Hepatocyte (in vitro differentiated cells): ENCODE results near the gene LRRIQ1. TPM values are rescaled to one million over a fixed set of nuclear protein-coding genes. Genes with fewer than 3 reads are reported as not detected.

Experiments
- DNase-seq: peaks from one replicate; pipeline ENCODE4 v3.0.0-alpha.2; 2016; ENCODE audit warnings: low spot score
- H2AFZ ChIP-seq: fragments of 200-600 bp; sonication (generic); 2 replicates; pipeline ENCODE4 v1.6.0; 2016; ENCODE audit warnings: antibody characterized with exemption, mild to moderate bottlenecking
- H3K27ac ChIP-seq: fragments of 200-600 bp; sonication (generic); 2 replicates; pipeline ENCODE4 v1.5.1; 2016; ENCODE audit warnings: mild to moderate bottlenecking
- H3K27me3 ChIP-seq: fragments of 200-600 bp; sonication (generic); 2 replicates; pipeline ENCODE4 v1.6.1; 2016
- H3K36me3 ChIP-seq: fragments of 200-600 bp; sonication (generic); replicated peaks from 2 replicates; pipeline ENCODE4 v1.5.1; 2016; ENCODE audit warnings: low read depth; ENCODE audit not compliant: insufficient read depth
- H3K4me1 ChIP-seq: fragments of 200-600 bp; sonication (generic); 2 replicates; pipeline ENCODE4 v1.5.1; 2016; ENCODE audit warnings: mild to moderate bottlenecking, moderate library complexity; ENCODE audit not compliant: insufficient read depth
- H3K4me2 ChIP-seq: fragments of 200-600 bp; sonication (generic); 2 replicates; pipeline ENCODE4 v1.6.0; 2016
- H3K4me3 ChIP-seq: fragments of 200-600 bp; sonication (generic); 2 replicates; pipeline ENCODE4 v1.5.1; 2016; ENCODE audit warnings: mild to moderate bottlenecking
- H3K79me2 ChIP-seq: fragments of 200-600 bp; sonication (generic); 2 replicates; pipeline ENCODE4 v1.6.0; 2017; ENCODE audit warnings: mild to moderate bottlenecking
- H3K9me2 ChIP-seq: fragments of 200-600 bp; sonication (generic); replicated peaks from 2 replicates; pipeline ENCODE4 v1.6.0; 2017; ENCODE audit warnings: mild to moderate bottlenecking; ENCODE audit not compliant: insufficient read depth
- H3K9me3 ChIP-seq: fragments of 200-600 bp; sonication (generic); 2 replicates; pipeline ENCODE4 v1.5.1; 2016; ENCODE audit warnings: low read depth, mild to moderate bottlenecking
- H4K20me1 ChIP-seq: fragments of 200-600 bp; sonication (generic); 2 replicates; pipeline ENCODE4 v1.6.0; 2016; ENCODE audit warnings: mild to moderate bottlenecking; ENCODE audit not compliant: insufficient read depth, poor library complexity, severe bottlenecking
- EZH2 ChIP-seq: fragments of 200-600 bp; sonication (generic); IDR thresholded peaks from 2 replicates; pipeline ENCODE4 v1.6.1; 2016; ENCODE audit warnings: antibody characterized with exemption, mild to moderate bottlenecking, borderline replicate concordance
- EZH2phosphoT487 ChIP-seq: fragments of 200-600 bp; sonication (generic); IDR thresholded peaks from one replicate; pipeline ENCODE4 v1.6.1; 2018; ENCODE audit warnings: antibody characterized with exemption, mild to moderate bottlenecking, low read depth, moderate library complexity; ENCODE audit not compliant: unreplicated experiment, severe bottlenecking
- WGBS: methylation state at CpG from one replicate; pipeline ENCODE4 v1.1.6; 2016; ENCODE audit warnings: low lambda C conversion rate; ENCODE audit errors: missing lambda C conversion rate; 5-methylcytosine and 5-hydroxymethylcytosine counted together
- polyA plus RNA-seq: library from polyadenylated mRNA; unstranded; fragments of >200 nt; fragmentation: Nextera tagmentation; extraction: Ambion mirVana; gene quantifications from 2 replicates; pipeline ENCODE4 v1.2.1, GENCODE V29; 2016
- total RNA-seq: library from RNA; depleted of rRNA; stranded (reverse); fragments of >200 nt; gene quantifications from 2 replicates; pipeline ENCODE4 v1.2.3, GENCODE V29; 2014
- TF ChIP-seq, protein P1 (sequence below): fragments of 200-600 bp; sonication (generic); IDR thresholded peaks from 2 replicates; pipeline ENCODE4 v1.5.1; 2016; ENCODE audit warnings: antibody characterized with exemption, mild to moderate bottlenecking; ENCODE audit not compliant: poor library complexity

LRRIQ1 gene
- total and polyA plus RNA-seq, 2 experiments from 2014 or later: 0.07 to 0.13 TPM

DNA sequence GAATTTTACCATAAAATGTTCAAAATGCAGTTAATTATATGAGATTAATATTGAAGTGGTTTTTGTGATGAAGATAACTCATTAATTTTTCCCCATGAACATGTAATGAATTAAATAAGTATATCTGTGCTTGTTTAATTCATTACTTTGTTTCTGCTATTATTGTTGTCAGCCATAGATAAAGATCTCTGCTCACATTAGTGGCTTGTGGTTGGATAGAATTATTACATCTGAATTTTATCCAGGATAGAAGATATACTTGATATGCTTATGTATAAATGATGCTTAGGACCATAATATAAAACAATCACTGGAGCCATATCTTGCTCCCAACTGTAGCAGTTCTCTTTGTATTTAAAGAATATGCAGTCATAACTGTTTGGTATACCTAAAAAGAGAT, 18.5 kb upstream of the LRRIQ1 start:
- H3K4me3 ChIP-seq: no peak overlapping the region
- TF ChIP-seq EZH2phosphoT487 (no peak), EZH2 (no peak)
- TF ChIP-seq, protein P1, sequence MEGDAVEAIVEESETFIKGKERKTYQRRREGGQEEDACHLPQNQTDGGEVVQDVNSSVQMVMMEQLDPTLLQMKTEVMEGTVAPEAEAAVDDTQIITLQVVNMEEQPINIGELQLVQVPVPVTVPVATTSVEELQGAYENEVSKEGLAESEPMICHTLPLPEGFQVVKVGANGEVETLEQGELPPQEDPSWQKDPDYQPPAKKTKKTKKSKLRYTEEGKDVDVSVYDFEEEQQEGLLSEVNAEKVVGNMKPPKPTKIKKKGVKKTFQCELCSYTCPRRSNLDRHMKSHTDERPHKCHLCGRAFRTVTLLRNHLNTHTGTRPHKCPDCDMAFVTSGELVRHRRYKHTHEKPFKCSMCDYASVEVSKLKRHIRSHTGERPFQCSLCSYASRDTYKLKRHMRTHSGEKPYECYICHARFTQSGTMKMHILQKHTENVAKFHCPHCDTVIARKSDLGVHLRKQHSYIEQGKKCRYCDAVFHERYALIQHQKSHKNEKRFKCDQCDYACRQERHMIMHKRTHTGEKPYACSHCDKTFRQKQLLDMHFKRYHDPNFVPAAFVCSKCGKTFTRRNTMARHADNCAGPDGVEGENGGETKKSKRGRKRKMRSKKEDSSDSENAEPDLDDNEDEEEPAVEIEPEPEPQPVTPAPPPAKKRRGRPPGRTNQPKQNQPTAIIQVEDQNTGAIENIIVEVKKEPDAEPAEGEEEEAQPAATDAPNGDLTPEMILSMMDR: no peak
- DNase-seq: no peak
- H4K20me1 ChIP-seq: no peaks in the 10 kb centered on the region
- no peaks in the 10 kb centered on the region for H3K9me3 ChIP-seq
- no peak overlapping the region for H2AFZ ChIP-seq
- H3K36me3 ChIP-seq: no peaks in the 10 kb centered on the region
- H3K79me2 ChIP-seq: no peaks in the 10 kb centered on the region
- no peaks in the 10 kb centered on the region for H3K4me1 ChIP-seq
- H3K4me2 ChIP-seq: no peak overlapping the region
- no peaks in the 10 kb centered on the region for H3K9me2 ChIP-seq
- H3K27ac ChIP-seq: no peak overlapping the region
- H3K27me3 ChIP-seq: peaks cover 3% of the 10 kb centered on the region

DNA sequence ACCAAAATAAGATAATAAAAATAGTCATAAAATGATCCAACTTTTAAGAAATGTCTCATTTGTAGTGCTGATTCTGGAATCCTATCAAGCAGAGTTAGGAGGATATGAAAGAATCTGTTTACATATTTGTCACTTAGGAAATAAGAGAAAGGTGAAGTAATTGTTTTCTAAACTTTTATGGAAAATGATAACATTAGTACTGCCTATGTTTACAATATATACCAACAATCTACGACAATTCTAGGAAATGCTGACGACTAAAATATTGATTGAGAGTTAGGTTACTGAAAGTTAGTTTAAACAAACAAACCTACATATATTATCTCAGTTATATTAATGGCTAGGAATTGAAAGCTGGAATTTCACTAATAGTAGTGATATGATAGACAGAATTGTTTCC, 18.1 kb upstream of the LRRIQ1 start:
- Histone ChIP-seq H3K4me2 (no peak overlapping the region), H3K9me2 (no peaks in the 10 kb centered on the region), H3K9me3 (no peaks in the 10 kb centered on the region), H3K4me1 (no peaks in the 10 kb centered on the region), H2AFZ (no peak overlapping the region), H3K36me3 (no peaks in the 10 kb centered on the region), H3K27me3 (peaks cover 3% of the 10 kb centered on the region), H3K4me3 (no peak overlapping the region), H4K20me1 (no peaks in the 10 kb centered on the region), H3K79me2 (no peaks in the 10 kb centered on the region), H3K27ac (no peak overlapping the region)
- TF ChIP-seq, protein P1: no peak
- no peak for TF ChIP-seq EZH2
- no peak for TF ChIP-seq EZH2phosphoT487
- 81% methylated on average over 2 of the region's 2 CpGs for WGBS
- no peak for DNase-seq

DNA sequence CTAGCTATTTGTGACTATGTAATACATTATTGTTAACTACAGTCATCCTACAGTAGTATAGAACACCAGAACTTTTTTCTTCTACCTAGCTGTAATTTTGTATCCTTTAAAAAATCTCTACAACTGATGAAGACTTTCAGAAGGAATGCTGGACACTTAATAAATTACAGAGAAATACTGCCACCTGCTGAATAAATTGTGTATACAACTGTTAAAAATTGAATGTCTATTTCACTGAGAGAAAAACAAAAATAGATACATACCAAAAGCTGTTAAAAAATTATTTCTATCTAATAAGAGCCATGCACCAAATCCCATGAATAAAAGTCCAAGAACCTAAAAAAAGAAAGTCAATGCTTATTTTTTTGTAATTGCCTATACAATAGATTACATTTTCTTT, 6.7 kb upstream of the LRRIQ1 start:
- no peaks in the 10 kb centered on the region for H3K9me2 ChIP-seq
- H3K79me2 ChIP-seq: no peaks in the 10 kb centered on the region
- no peak overlapping the region for H3K4me3 ChIP-seq
- TF ChIP-seq, protein P1: peak; percentile 66
- no peak for TF ChIP-seq EZH2phosphoT487
- H3K4me2 ChIP-seq: no peak overlapping the region
- no peaks in the 10 kb centered on the region for H3K36me3 ChIP-seq
- DNase-seq: peak; percentile 45
- no peak overlapping the region for H3K27ac ChIP-seq
- no peaks in the 10 kb centered on the region for H3K4me1 ChIP-seq
- no peaks in the 10 kb centered on the region for H4K20me1 ChIP-seq
- H3K9me3 ChIP-seq: no peaks in the 10 kb centered on the region
- H2AFZ ChIP-seq: no peak overlapping the region
- peaks cover 4% of the 10 kb centered on the region for H3K27me3 ChIP-seq

DNA sequence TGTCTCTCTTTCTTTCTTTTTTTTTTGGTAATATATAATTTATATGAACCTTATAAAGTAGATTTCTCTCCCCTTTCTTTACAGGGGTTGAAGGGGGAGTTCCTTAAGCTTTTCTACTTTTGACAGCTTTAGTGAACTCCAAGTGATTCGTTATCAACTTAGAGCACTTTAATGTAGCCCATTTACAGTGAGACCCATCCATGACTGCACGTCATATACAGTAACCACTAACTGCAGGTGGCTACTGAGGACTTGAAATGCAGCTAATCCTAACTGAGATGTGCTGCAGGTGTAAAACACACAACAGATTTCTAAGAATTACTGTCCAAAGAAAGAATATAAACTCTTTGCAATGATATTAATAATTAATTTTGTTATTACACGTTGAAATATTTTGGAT, 582 bp downstream of the LRRIQ1 start:
- no peaks in the 10 kb centered on the region for H3K9me3 ChIP-seq
- H3K27ac ChIP-seq: no peak overlapping the region
- no peak for DNase-seq
- H3K79me2 ChIP-seq: no peaks in the 10 kb centered on the region
- H3K4me2 ChIP-seq: peak overlapping the region; percentile 71
- no peaks in the 10 kb centered on the region for H3K9me2 ChIP-seq
- peaks cover 4% of the 10 kb centered on the region for H3K27me3 ChIP-seq
- peak overlapping the region; percentile 11 for H3K4me3 ChIP-seq
- no peaks in the 10 kb centered on the region for H3K36me3 ChIP-seq
- no peaks in the 10 kb centered on the region for H4K20me1 ChIP-seq
- TF ChIP-seq EZH2: no peak
- no peak for TF ChIP-seq EZH2phosphoT487
- TF ChIP-seq, protein P1: no peak
- WGBS: 22% methylated on average over 3 of the region's 3 CpGs
- H2AFZ ChIP-seq: peak overlapping the region; percentile 54
- H3K4me1 ChIP-seq: no peaks in the 10 kb centered on the region
